Measurements from ENCODE around the gene FST. TPM values are rescaled to one million over a fixed set of nuclear protein-coding genes. Genes with fewer than 3 reads are reported as not detected.
A peak's percentile ranks its signal among the peaks of the same experiment; 100 is the strongest.

FST gene
- total RNA-seq, 1 donor from 2014 or later: 3.2 TPM

DNA sequence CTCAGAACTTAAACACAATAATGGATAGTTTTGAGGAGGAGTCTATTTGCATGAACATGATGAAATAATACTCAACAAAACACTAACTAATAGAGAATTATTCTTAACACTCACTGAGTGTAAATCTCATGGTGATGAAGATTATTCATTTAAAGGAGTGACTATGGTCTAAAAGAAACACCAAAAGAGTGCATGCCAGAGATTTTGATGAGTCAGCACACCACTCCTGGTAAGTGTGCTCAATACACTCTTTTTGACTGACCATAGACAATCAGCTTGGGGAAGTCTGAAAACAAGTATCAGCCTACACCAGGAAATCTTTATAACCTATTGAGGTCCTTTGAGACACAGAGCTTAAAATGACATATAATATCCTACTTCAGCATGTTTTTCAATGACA lies 6.8 kb upstream of the FST start:
- no peak for DNase-seq (ENCODE audit: low read depth in 2 of 2)

DNA sequence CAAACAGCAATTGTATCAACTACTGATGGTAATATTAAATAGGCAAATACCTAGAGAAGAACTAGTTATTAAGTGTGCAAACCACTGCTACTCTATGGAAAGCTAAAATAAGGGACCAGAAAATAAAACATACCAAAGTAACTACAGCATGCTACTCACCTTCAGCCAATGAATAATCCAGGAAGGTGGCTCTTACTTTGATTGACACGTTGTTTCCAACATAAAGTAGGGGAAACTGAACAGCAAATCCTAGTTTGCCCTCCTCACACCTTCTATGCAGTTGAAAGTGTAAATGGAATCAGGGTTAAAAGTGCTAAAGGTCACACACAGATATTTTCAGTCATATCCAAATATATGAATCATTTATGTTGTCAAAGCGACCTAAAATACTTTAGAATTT lies 5.1 kb upstream of the FST start:
- no peak for DNase-seq (ENCODE audit: low read depth in 2 of 2)

DNA sequence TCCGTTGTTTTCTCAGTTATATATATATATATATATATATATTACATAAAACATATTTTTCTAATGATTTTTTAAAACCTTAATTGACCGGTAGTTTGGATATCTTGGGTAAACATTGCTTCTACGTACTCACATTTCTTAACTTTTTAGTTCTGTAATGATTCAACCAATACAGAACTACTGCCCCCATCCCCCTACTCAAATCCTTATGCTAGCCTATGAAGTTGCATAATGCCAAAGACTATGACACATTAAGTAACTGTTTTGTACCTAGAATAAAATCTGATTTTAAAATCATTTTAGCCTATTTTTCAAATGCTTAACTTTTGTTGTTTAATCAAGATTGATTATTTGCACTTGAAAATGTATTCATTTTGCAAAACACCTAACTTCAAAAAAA lies 4.4 kb upstream of the FST start:
- DNase-seq (ENCODE audit: low read depth in 2 of 2): no peak

DNA sequence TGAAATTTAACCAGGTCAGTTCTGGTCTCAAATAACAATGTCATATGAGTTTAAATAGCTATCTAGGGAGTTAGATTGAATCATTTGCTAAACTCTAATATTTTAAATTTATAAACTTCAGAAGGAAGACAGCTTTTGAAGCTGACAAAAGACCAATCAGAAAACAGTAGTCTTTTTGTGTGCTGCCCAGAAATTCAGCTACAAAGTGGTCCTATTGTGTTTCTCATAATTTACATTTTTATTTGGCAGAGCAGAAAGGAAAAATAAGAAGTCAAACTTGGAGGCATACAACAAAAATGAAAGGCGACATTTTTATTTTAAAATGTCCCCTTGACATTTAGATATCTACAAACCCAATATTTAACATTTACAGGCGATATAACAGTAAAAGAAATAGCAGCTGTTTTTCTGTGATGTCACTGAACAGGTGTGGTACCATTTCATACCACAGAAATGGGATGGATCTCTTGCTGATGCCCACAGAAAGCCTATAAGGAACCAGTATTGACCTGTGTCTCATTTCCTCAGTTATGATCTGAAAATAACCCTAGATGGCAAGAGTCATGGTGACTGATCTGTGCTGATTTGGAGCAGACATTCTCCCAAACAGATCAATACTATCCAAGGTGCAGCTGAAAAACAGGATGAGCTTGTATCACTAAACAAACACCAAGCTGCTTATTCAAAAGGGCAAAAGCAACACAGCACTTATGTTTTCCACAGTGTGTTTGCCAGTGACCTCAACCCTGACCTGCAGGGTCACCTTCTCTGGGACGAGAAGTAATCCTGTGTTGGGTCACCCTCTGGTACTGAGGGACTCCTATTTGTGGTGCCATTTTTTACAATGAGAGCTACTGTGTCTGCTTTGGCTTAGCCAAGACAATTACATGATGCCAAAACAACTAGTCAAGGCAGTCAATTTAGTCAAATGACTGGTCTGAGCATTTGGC lies 3.6 kb upstream of the FST start:
- peak in 1 of 2 donors; percentile 9 for DNase-seq (ENCODE audit: low read depth in 2 of 2)

DNA sequence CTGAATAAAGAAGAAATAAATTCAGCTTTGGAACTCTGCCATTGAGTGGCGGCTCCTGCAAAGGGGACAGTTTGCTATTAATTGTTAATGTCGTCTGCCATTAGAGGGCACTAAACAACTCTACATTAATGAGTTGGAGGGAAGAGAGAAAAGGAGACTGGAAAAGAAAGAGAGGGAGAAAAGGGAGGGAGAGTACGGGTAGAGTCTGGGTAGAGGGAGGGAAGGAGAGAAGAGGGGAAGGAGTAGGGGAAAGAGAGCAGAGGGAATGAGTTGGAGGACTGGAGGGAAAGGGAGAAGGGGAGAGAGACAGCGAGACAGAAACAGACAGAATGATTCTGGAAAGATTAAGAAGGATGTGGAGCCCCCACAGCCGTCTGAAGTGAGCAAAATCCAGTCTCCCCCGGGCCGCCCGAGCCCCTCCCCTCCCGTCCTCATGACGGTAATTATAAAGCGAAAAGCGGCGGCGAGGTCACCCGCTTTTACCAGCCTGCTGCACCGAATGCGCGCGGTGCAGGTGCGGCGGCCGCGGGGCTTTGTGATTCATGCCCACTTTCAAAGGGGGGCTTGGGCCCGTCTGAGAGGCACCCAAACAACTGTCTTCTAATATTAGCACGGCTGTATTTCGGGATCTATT lies 1.9 kb upstream of the FST start:
- peak in 1 of 2 donors; percentile 65 for DNase-seq (ENCODE audit: low read depth in 2 of 2)

DNA sequence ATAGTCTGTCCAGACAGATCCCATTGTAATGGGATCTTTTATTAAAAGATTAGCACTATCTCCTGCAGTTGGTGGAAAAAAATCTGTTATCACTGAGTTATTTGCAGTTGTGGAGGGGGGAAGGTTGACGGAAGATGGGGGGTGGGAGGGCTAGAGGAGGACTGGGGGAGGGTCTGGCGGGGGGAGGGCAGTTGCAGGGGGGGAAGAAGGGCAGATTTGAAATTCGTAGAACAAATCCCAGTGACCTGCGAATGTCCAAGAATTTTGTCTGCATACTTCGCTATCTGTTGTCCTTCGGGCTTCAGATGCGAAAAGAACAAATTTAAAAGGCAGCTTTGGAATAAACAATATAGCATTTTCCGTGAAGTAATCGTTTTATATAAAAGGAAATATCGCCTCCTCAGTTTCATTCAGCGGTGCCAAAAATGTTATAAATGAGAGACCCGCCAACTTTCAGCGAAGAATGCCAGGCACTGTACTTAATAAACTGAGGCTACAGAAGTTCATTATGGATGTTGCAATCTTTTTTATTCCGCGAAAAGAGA lies 1.3 kb upstream of the FST start:
- DNase-seq (ENCODE audit: low read depth in 2 of 2): no peak

DNA sequence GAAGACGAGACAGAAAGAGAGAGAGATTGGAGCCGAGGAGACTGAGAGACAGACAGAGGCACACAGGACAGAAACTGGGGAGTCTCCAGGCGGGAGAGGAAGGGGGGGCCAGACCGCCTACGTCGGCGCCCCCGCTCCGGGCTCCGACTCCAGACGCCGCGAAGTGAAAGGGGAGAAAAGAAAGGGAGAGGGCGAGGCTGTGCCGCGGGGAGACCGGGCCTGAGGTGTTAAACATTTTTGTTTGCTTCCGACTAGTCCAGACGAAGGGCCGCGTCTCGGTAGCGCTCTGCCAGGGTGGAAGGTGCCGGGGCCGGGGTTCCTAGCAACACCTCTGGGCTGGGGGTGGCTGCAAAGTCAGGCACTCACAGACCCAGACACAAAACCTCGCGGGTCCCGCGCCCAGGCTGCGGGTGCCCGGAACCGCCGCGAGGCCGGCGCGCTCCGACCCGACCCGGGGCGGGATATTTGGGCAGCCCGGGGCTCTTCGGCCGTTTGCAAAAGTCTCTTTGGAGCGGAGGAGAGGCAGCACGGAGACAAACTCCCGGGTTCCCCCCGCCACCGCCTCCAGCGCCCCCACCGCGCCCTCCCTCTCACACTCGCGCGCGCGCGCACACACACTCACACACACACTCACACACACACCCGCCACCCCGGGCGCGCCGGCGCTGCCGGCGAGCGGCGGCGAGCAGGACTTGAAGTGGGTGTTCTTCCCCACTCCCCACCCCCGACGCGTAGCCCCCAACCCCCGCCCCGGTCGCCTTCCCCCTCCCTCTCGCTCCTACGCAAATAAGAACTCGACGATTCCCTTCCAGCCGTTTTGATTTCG lies 626 bp upstream of the FST start:
- peak in 1 of 2 donors; percentile 46 for DNase-seq (ENCODE audit: low read depth in 2 of 2)

DNA sequence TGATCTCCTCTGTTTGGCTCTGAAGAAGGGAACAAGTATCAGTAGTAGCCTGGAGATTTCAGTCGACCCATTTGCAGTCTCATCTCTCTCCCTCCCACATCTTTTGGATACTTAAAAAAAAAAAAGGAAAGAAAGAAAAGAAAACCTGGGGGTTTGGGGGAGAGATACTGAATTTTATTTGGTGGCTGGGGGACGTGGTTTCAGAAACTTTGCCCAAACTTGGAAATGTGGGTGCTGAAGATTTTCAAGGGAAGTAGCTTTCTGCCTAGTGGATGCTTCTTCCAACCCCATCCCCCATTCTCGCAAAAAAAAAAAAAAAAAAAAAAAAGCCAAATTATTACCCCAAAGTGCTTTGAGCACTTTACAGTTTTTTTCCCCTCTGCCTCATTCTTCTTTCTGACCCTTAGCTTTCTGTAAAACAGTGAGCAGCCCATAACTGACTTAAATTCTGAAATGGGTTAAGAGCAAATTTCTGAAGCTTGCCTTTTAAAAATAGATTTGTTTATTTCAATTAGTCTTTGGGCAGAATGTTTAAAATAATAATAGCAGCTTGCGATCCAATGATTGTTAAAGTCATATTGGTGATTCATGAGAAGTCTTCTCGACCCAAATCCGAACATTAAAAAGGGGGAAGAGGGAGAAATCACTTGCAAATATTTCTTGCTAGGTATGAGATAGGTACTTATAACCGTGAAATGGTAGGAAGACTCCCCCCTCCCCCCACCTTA lies 894 bp downstream of the FST start:
- DNase-seq (ENCODE audit: low read depth in 2 of 2): peak in 1 of 2 donors; percentile 4

DNA sequence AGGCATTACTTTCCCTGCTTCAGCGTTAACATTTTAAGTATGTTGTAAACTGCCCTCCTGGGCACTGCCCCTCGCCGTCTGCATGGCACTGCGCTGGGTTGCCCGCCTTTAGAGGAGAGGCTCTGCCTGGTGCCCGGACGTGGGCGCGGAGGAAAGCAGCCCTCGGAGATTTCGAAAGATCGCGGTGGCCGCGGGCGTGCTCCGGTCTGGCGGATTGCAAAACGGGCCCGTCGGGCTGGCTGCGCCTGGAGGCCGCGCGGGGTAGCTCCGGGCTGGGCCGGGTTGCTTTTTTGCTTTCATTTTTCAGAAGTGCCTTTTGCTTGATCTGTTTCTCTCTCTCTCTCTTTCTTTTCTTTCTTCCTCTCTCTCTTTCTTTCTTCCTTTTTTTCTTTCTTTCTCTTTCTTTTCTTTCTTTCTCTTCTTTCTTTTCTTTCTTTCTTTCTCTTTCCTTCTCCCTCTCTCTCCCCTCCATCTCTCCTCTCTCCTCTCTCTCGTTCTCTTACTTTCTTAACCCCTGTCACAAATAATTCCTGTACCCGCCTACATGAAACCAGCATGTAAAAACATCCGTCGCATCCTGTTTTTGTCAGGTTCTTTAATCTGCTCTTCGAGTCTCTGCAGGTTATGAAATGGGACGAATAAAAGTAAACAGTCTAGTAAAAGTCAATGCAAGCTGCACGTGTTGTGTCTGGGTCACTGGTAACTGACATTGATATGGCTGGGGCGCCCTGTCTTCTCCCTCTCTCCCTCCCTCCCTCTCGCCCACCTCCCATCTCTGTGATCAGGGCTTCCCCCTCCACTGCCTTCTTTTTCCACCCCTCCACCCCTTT lies 1.7 kb downstream of the FST start:
- DNase-seq (ENCODE audit: low read depth in 2 of 2): peak in 1 of 2 donors; percentile 66

DNA sequence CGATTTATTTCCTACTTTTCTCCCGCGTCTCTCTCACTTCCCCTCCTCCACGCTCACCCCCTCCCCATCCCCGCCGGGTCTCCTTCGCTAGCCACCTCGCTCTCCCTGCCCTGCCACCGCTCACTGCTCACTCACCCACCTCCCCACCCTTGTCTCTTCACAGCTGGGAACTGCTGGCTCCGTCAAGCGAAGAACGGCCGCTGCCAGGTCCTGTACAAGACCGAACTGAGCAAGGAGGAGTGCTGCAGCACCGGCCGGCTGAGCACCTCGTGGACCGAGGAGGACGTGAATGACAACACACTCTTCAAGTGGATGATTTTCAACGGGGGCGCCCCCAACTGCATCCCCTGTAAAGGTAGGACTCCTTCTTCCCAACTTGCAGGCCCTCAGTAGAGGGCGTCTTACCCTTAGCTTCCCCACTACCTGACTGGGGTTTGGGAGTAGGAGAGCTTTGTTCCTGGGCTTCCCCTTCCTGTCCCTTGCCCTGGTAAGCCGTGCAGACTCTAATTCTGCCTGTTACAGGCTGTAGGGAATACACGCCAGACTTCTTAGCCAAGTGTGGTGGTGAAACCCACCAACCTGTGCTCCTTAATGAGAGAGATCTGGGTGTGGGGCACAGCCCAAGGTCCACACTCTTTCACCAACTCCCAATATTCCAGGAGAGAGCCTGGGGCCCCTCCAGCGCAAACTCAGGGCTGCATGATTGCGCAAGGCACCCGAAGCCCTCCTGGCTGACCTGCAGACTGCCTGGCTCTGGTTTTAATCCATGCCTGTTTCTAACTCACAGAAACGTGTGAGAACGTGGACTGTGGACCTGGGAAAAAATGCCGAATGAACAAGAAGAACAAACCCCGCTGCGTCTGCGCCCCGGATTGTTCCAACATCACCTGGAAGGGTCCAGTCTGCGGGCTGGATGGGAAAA lies 2.5 kb downstream of the FST start:
- peak in 1 of 2 donors; percentile 12 for DNase-seq (ENCODE audit: low read depth in 2 of 2)

DNA sequence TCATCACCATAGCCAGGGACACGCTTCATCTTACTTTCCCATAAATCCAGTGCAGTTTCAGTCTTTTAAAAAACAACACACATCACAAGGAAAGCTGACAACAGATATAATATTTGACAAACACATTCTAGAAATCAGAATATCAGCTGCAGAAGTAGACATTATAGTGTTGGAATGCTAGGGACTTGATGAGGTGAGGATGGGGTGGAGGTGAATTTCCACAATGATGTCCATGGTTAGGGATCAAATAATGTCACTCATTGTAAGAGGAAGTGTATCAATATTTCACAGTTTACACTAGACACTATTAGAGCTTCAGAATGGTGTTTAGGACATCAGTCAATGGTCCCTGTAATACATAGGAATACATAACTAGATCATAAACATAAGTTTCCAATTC lies 7.0 kb downstream of the FST start:
- no peak for DNase-seq (ENCODE audit: low read depth in 2 of 2)

DNA sequence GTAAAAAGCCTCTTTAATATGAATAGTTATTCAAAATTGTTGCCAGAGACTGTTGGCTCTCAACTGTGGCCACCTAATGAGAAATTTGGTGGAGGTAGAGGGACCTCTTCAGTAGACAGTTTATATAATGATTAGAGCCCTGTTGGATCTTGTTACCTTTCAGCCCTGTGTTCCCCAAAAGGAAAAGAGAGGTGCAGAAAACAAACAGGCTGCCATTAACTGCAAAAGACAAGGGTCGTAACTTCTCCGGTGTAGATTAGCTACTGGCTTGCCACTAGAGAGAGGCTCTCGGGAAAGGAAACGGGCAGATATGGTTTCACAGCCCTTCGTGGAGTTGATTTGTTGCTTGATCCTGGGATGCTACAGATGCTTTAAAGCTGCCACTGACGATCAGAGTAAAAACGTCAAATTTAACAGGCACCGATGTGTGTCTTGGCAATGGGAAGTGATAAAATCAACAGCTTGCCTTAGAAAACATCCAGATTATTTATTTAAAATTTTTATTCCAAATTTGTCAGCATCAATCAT lies 7.8 kb downstream of the FST start:
- DNase-seq (ENCODE audit: low read depth in 2 of 2): no peak

DNA sequence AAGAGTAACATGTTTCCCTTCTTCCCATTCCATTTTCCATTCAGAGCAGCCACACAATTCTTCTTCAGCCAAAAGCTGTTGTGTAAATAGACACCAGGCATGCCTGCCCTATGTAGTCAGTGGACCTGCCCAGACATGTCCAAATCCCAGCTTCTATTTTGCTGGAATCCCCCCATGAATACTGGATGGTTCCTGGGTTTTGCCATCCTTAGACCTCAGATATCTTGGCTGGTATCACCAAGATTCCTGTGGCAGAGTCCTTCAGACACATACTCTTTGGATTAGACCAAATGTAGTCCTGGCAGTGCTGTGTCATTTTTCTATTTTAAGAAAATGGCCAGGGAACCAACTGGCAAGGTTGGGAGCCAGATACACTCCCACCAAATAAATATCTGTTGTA lies 10.3 kb downstream of the FST start:
- DNase-seq (ENCODE audit: low read depth in 2 of 2): peak in 1 of 2 donors; percentile 32

DNA sequence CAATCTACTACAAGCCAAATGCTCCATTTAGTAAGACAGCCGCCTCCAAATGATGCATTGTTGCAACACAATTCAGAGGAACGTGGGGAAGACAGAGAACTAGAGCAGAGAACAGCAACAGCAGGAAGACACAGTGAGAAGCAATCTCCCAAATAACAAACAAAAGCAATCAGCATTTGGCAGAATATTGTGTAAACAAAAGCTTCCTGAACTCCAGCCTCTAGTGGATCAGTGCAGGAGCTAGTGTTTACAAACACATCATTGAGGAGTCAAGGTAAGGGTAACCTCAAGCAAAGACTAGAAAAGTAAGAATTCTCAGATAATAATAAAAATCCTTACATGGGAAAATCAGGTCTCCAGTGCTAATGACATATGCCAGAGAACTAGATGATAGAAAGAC lies 20.6 kb downstream of the FST start:
- no peak for DNase-seq (ENCODE audit: low read depth in 2 of 2)

DNA sequence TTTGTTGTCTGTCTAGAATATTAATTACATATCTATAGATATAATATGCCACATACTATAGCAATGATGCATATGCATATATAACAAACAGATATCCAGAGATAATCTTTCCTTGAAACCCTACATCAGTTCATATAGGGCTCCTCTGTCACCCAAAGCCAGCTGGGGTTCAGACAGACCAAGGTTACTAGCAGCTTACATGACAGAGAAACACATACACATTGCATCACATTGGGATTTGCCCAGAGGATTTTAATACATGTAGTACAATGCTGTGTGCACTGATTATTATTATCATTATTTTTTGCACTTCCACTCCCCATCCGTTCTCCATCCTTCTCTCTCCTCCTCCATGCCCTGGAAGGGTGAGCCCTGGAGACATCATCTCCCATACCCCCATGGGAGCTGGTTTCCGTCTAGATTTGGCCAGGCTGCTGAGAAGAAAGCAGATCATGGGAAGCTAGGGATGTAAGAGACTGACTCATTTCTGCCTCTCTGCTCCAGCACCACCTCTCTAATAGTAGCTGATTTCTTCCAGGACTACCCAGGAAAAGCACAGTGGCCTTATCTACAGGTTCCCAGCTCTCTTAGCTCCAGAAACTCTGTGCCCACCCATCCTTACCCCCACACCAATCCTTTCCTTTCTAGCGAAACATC lies 23.3 kb downstream of the FST start:
- no peak for DNase-seq (ENCODE audit: low read depth in 2 of 2)

DNA sequence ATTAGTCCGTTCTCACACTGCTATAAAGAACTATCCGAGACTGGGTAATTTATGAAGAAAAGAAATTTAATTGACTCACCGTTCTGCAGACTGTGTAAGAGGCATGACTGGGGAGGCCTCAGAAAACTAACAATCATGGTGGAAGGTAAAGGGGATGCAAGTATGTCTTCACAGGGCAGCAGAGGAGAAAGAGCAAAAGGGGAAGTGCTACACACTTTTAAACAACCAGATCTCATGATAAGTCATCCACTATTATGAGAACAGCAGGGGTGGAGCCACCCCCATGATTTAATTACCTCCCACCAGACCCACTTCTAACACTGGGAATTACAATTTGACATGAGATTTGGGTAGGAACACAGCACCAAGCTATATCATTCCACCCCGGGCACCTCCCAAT lies 26.6 kb downstream of the FST start:
- DNase-seq (ENCODE audit: low read depth in 2 of 2): no peak

DNA sequence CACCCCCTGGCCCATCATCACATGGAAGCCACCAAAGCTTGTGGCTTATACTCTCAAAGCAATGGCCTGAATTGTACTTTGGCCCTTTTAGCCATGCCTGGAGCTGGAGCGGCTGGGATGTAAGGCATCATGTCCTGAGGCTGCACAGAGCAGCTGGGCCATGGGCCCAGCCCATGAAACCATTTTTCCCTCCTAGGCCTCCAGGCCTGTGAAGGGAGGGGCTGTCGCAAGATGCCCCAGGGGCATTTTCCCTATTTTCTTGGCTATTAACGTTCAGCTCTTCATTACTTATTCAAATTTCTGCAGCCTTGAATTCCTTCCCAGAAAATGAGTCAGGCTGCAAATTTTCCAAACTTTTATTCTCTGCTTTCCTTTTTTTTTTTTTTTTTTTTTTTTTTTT lies 27.7 kb downstream of the FST start:
- no peak for DNase-seq (ENCODE audit: low read depth in 2 of 2)

DNA sequence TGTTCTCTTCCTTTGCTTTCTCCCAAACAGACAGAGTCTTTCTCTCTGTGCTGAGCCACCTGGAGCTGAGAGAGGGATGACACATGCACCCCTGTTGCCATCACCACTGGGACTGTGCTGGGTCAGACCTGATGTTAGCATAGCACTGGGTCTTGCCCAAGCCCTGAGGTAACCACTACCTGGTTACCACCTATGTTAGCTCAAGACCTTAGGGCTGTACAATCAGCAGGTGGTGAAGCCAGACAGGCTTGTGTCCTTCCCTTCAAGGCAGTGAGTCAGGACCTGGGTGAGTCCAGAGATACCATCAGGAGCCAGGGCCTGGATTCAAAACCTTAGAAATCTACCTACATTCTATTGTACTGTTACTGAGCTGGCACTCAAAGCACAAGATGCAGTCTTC lies 32.1 kb downstream of the FST start:
- DNase-seq (ENCODE audit: low read depth in 2 of 2): no peak

Data from dermis microvascular lymphatic vessel endothelial cell (primary cell).